ENCODE results near the gene CRKL.

CRKL gene

GRCh38 chr22:20994128-20994901 is 77.1 kb downstream of the CRKL start:
- TF ChIP-seq, protein P1, sequence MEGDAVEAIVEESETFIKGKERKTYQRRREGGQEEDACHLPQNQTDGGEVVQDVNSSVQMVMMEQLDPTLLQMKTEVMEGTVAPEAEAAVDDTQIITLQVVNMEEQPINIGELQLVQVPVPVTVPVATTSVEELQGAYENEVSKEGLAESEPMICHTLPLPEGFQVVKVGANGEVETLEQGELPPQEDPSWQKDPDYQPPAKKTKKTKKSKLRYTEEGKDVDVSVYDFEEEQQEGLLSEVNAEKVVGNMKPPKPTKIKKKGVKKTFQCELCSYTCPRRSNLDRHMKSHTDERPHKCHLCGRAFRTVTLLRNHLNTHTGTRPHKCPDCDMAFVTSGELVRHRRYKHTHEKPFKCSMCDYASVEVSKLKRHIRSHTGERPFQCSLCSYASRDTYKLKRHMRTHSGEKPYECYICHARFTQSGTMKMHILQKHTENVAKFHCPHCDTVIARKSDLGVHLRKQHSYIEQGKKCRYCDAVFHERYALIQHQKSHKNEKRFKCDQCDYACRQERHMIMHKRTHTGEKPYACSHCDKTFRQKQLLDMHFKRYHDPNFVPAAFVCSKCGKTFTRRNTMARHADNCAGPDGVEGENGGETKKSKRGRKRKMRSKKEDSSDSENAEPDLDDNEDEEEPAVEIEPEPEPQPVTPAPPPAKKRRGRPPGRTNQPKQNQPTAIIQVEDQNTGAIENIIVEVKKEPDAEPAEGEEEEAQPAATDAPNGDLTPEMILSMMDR (IDR thresholded peaks at IDR 0.05; ENCODE audit: insufficient read depth, missing control alignments) = no peak
- no peak for FAIRE-seq
- DNase-seq (ENCODE audit: insufficient read length, low spot score) = no peak

GRCh38 chr22:20994902-20995241 is 77.7 kb downstream of the CRKL start:
- DNase-seq (ENCODE audit: insufficient read length, low spot score) = no peak
- TF ChIP-seq, protein P1 (IDR thresholded peaks at IDR 0.05; ENCODE audit: insufficient read depth, missing control alignments) = no peak
- FAIRE-seq = no peak

GRCh38 chr22:20995329-20996030 is 78.3 kb downstream of the CRKL start:
- TF ChIP-seq, protein P1 (IDR thresholded peaks at IDR 0.05; ENCODE audit: insufficient read depth, missing control alignments) = no peak
- DNase-seq (ENCODE audit: insufficient read length, low spot score) (no peak), FAIRE-seq (no peak)

- TF ChIP-seq, protein P1 (IDR thresholded peaks at IDR 0.05; ENCODE audit: insufficient read depth, missing control alignments) = no peak
- DNase-seq (ENCODE audit: insufficient read length, low spot score) (no peak), FAIRE-seq (no peak)
Observed at GRCh38 chr22:20996031-20996410, 78.8 kb downstream of the CRKL start.

GRCh38 chr22:20996598-20997535 is 79.7 kb downstream of the CRKL start:
- FAIRE-seq = no peak

GRCh38 chr22:20997536-20998257 is 80.5 kb downstream of the CRKL start:
- FAIRE-seq = no peak
- TF ChIP-seq, protein P1 (IDR thresholded peaks at IDR 0.05; ENCODE audit: insufficient read depth, missing control alignments) = no peak

More at GRCh38 chr22:20996598-20997535, 79.7 kb downstream of the CRKL start:
- DNase-seq (ENCODE audit: insufficient read length, low spot score) = no peak
- TF ChIP-seq, protein P1 (IDR thresholded peaks at IDR 0.05; ENCODE audit: insufficient read depth, missing control alignments) = no peak

More at GRCh38 chr22:20997536-20998257, 80.5 kb downstream of the CRKL start:
- DNase-seq (ENCODE audit: insufficient read length, low spot score) = no peak

Data from D721Med (cell line).